H1 (cell line): ENCODE measurements around the gene ZNF92. TPM values are rescaled to one million over a fixed set of nuclear protein-coding genes. Genes with fewer than 3 reads are reported as not detected.

ENCODE experiments used
- CTCF ChIA-PET: fragments of 300-600 bp; sonication (Branson Sonifier 250); formaldehyde crosslinking; loops from one replicate; lab custom pipeline; 2021; ENCODE audit not compliant: partially characterized antibody; lab: Charles Lee
- POLR2A ChIA-PET: fragments of 300-600 bp; sonication (Branson Sonifier 250); formaldehyde crosslinking; loops from one replicate; lab custom pipeline; 2021; ENCODE audit warnings: inconsistent platforms; ENCODE audit not compliant: partially characterized antibody; lab: Charles Lee
- DNase-seq, 2 experiments: peaks; one replicate each; pipeline versions ENCODE4 v3.0.0 to v3.0.0-alpha.2; 2010 to 2022; ENCODE audit warnings: low spot score in 2 of 2, low read depth in 1 of 2, mixed read lengths in 1 of 2
- FAIRE-seq: peaks from 2 replicates; lab custom pipeline; 2011; peaks lifted over from hg19 to GRCh38; lab: Jason Lieb, UNC
- H2AFZ ChIP-seq: 2 replicates; pipeline ENCODE4 v1.8.1; 2012; ENCODE audit warnings: low read length, inconsistent platforms
- H2AK5ac ChIP-seq: 2 replicates; pipeline ENCODE4 v1.6.1; 2013; ENCODE audit warnings: low read depth, low read length
- H2BK120ac ChIP-seq: replicated peaks from 2 replicates; pipeline ENCODE3; 2013; ENCODE audit warnings: low read depth, low read length, inconsistent platforms
- H2BK12ac ChIP-seq: 2 replicates; pipeline ENCODE4 v1.6.1; 2013; ENCODE audit warnings: low read depth, low read length
- H2BK15ac ChIP-seq: 2 replicates; pipeline ENCODE4 v1.6.1; 2013; ENCODE audit warnings: low read length
- H2BK20ac ChIP-seq: 2 replicates; pipeline ENCODE4 v1.6.1; 2013; ENCODE audit warnings: low read length
- H2BK5ac ChIP-seq: 2 replicates; pipeline ENCODE4 v1.6.1; 2013; ENCODE audit warnings: low read depth, low read length
- H3K14ac ChIP-seq: 2 replicates; pipeline ENCODE4 v1.6.1; 2013; ENCODE audit warnings: inconsistent platforms; ENCODE audit not compliant: insufficient read length
- H3K18ac ChIP-seq: 2 replicates; pipeline ENCODE4 v1.6.1; 2013; ENCODE audit warnings: low read length; ENCODE audit errors: extremely low read depth
- H3K23ac ChIP-seq: 2 replicates; pipeline ENCODE4 v1.6.1; 2013; ENCODE audit warnings: inconsistent platforms; ENCODE audit not compliant: insufficient read length
- H3K23me2 ChIP-seq: 2 replicates; pipeline ENCODE4 v1.6.1; 2013; ENCODE audit warnings: low read depth, low read length
- H3K27ac ChIP-seq: 2 replicates; pipeline ENCODE4 v1.6.1; 2011; ENCODE audit warnings: low read depth, low read length, inconsistent platforms
- H3K27me3 ChIP-seq, 4 experiments: replicated peaks in 1 of 4; 1 replicate in 1 of 4; 2 replicates in 3 of 4; pipeline versions ENCODE4 v1.6.1 to v1.8.1; 2011 to 2013; ENCODE audit warnings: low read length in 3 of 4, mild to moderate bottlenecking in 3 of 4, inconsistent platforms in 2 of 4, mixed read lengths in 2 of 4, moderate library complexity in 1 of 4; ENCODE audit not compliant: control insufficient read depth in 3 of 4, insufficient read depth in 3 of 4; ENCODE audit errors: extremely low read depth in 1 of 4
- H3K36me3 ChIP-seq, 4 experiments: 2 replicates each; pipeline versions ENCODE4 v1.6.1 to v1.8.1; 2011 to 2013; ENCODE audit warnings: mild to moderate bottlenecking in 4 of 4, low read length in 3 of 4, moderate library complexity in 2 of 4, control low read depth in 1 of 4, inconsistent platforms in 1 of 4; ENCODE audit not compliant: insufficient read depth in 4 of 4, control insufficient read depth in 2 of 4
- H3K4ac ChIP-seq: replicated peaks from 2 replicates; pipeline ENCODE3; 2013; ENCODE audit warnings: low read length, low read depth, mixed read lengths, inconsistent platforms; ENCODE audit not compliant: insufficient read length
- H3K4me1 ChIP-seq, 4 experiments: replicated peaks in 1 of 4; 1 replicate in 1 of 4; 2 replicates in 3 of 4; pipeline versions ENCODE4 v1.6.1 to v1.8.1; 2011 to 2013; ENCODE audit warnings: low read length in 3 of 4, inconsistent platforms in 2 of 4, mixed read lengths in 1 of 4; ENCODE audit not compliant: insufficient read depth in 4 of 4, control insufficient read depth in 3 of 4
- H3K4me2 ChIP-seq, 2 experiments: 2 replicates each; pipeline versions ENCODE4 v1.6.1 to v1.8.1; 2011 to 2013; ENCODE audit warnings: low read depth in 2 of 2, low read length in 2 of 2, control low read depth in 1 of 2, inconsistent platforms in 1 of 2, mild to moderate bottlenecking in 1 of 2; ENCODE audit not compliant: insufficient read depth in 1 of 2
- H3K4me3 ChIP-seq, 4 experiments: fragments of 200-600, 300-600 bp in 1 of 4; sonication (generic), shearing (Covaris generic), sonication (Bioruptor Twin) in 1 of 4; 2 replicates each; pipeline versions ENCODE4 v1.5.1 to v1.8.1; 2011 to 2016; ENCODE audit warnings: low read length in 4 of 4, low read depth in 3 of 4, control low read depth in 2 of 4, inconsistent platforms in 2 of 4, mild to moderate bottlenecking in 2 of 4, mixed read lengths in 1 of 4, moderate library complexity in 1 of 4; ENCODE audit not compliant: insufficient read depth in 2 of 4; ENCODE audit errors: extremely low read depth in 1 of 4
- H3K56ac ChIP-seq: replicated peaks from 2 replicates; pipeline ENCODE3; 2013; ENCODE audit warnings: low read depth, mild to moderate bottlenecking, mixed read lengths, low read length, inconsistent platforms; ENCODE audit not compliant: insufficient read length
- H3K79me1 ChIP-seq: 2 replicates; pipeline ENCODE4 v1.6.1; 2013; ENCODE audit warnings: low read depth, low read length, control low read depth
- H3K79me2 ChIP-seq, 2 experiments: 2 replicates each; pipeline versions ENCODE4 v1.6.1 to v1.8.1; 2012 to 2013; ENCODE audit warnings: low read length in 2 of 2, mild to moderate bottlenecking in 2 of 2, inconsistent platforms in 1 of 2; ENCODE audit not compliant: insufficient read depth in 2 of 2, control insufficient read depth in 1 of 2
- H3K9ac ChIP-seq, 4 experiments: replicated peaks in 1 of 4; 1 replicate in 1 of 4; 2 replicates in 3 of 4; pipeline versions ENCODE4 v1.6.1 to v1.8.1; 2011 to 2013; ENCODE audit warnings: low read depth in 3 of 4, low read length in 3 of 4, control low read depth in 2 of 4, mild to moderate bottlenecking in 2 of 4, moderate library complexity in 2 of 4, inconsistent platforms in 1 of 4; ENCODE audit errors: extremely low read depth in 1 of 4
- H3K9me3 ChIP-seq, 2 experiments: 2 replicates each; pipeline versions ENCODE4 v1.6.1 to v1.8.1; 2012 to 2013; ENCODE audit warnings: mild to moderate bottlenecking in 2 of 2, moderate library complexity in 2 of 2, control low read depth in 1 of 2, inconsistent platforms in 1 of 2, low read depth in 1 of 2, low read length in 1 of 2, mixed read lengths in 1 of 2; ENCODE audit not compliant: insufficient read depth in 2 of 2
- H4K20me1 ChIP-seq, 2 experiments: replicated peaks in 1 of 2; 2 replicates each; pipeline versions ENCODE3 to v1.8.1; 2011 to 2013; ENCODE audit warnings: inconsistent platforms in 2 of 2, low read length in 2 of 2, mild to moderate bottlenecking in 1 of 2; ENCODE audit not compliant: insufficient read depth in 2 of 2, control insufficient read depth in 1 of 2
- H4K5ac ChIP-seq: 2 replicates; pipeline ENCODE4 v1.6.1; 2013; ENCODE audit warnings: low read length, low read depth, mixed read lengths, inconsistent platforms; ENCODE audit not compliant: insufficient read length
- H4K8ac ChIP-seq: 2 replicates; pipeline ENCODE4 v1.8.0; 2013; ENCODE audit warnings: mild to moderate bottlenecking, moderate library complexity, low read length, inconsistent platforms; ENCODE audit not compliant: insufficient read depth; ENCODE audit errors: extremely low read depth
- H4K91ac ChIP-seq: replicated peaks from 2 replicates; pipeline ENCODE3; 2013; ENCODE audit warnings: low read length, mixed read lengths, inconsistent platforms; ENCODE audit not compliant: insufficient read length
- ASH2L ChIP-seq: fragments of 200-600, 300-600 bp; sonication (generic); IDR thresholded peaks from one replicate; pipeline ENCODE4 v1.7.1; 2017; ENCODE audit warnings: low read length
- BCL11A ChIP-seq, 2 experiments: IDR thresholded peaks; one replicate each; pipeline ENCODE4 v1.6.1; 2011; ENCODE audit warnings: low read depth in 2 of 2, low read length in 2 of 2, mild to moderate bottlenecking in 2 of 2
- CHD1 ChIP-seq: IDR thresholded peaks from 2 replicates; pipeline ENCODE4 v1.6.1; 2012; ENCODE audit warnings: low read depth, low read length, improper control_type of control experiment
- EZH2 ChIP-seq: fragments of 200-600 bp; sonication (generic); IDR thresholded peaks from 2 replicates; pipeline ENCODE4 v1.7.1; 2012; ENCODE audit warnings: low read depth, mild to moderate bottlenecking, moderate library complexity, low read length, inconsistent platforms; ENCODE audit not compliant: severe bottlenecking
- FOSL1 ChIP-seq: IDR thresholded peaks from 2 replicates; pipeline ENCODE4 v1.6.1; 2011; ENCODE audit warnings: mild to moderate bottlenecking, low read depth, low read length, moderate library complexity; ENCODE audit not compliant: insufficient read depth
- HDAC2 ChIP-seq, 2 experiments: fragments of 300-600 bp in 1 of 2; sonication (generic) in 1 of 2; IDR thresholded peaks; 2 replicates each; pipeline ENCODE4 v1.6.1; 2011 to 2012; ENCODE audit warnings: low read depth in 2 of 2, low read length in 2 of 2, mild to moderate bottlenecking in 2 of 2, moderate library complexity in 2 of 2, borderline replicate concordance in 1 of 2, inconsistent platforms in 1 of 2
- JUND ChIP-seq: IDR thresholded peaks from 2 replicates; pipeline ENCODE4 v1.6.1; 2011; ENCODE audit warnings: mild to moderate bottlenecking, improper control_type of control experiment, low read length
- KDM4A ChIP-seq: IDR thresholded peaks from one replicate; pipeline ENCODE4 v1.7.1; 2012; ENCODE audit warnings: low read depth, mild to moderate bottlenecking, moderate library complexity, low read length, inconsistent platforms; ENCODE audit not compliant: severe bottlenecking
- MAFK ChIP-seq: IDR thresholded peaks from 2 replicates; pipeline ENCODE4 v1.6.1; 2012; ENCODE audit warnings: low read depth, mild to moderate bottlenecking, improper control_type of control experiment, low read length
- NANOG ChIP-seq: IDR thresholded peaks from 2 replicates; pipeline ENCODE4 v1.6.1; 2011; ENCODE audit warnings: low read length, low read depth, mild to moderate bottlenecking, inconsistent platforms; ENCODE audit not compliant: insufficient read depth, poor library complexity, severe bottlenecking
- SAP30 ChIP-seq: fragments of 300-600 bp; sonication (generic); IDR thresholded peaks from 2 replicates; pipeline ENCODE4 v1.7.1; 2012; ENCODE audit warnings: low read length, moderate library complexity, mild to moderate bottlenecking, inconsistent platforms; ENCODE audit not compliant: insufficient read depth, insufficient replicate concordance
- SIX5 ChIP-seq: IDR thresholded peaks from 2 replicates; pipeline ENCODE4 v1.6.1; 2011; ENCODE audit warnings: mild to moderate bottlenecking, low read depth, low read length
- TAF7 ChIP-seq: optimal IDR thresholded peaks from 2 replicates; pipeline ENCODE3; 2011; ENCODE audit warnings: low read depth, mild to moderate bottlenecking, inconsistent platforms, low read length, moderate library complexity, borderline replicate concordance
- YY1 ChIP-seq: IDR thresholded peaks from 2 replicates; pipeline ENCODE4 v1.6.1; 2011; ENCODE audit warnings: low read depth, mild to moderate bottlenecking, low read length
- WGBS, 2 experiments: shearing (Covaris generic) in 1 of 2; methylation state at CpG; one replicate each; pipeline versions ENCODE4 v1.1.6 to v1.1.7; 2013 to 2015; ENCODE audit warnings: low lambda C conversion rate in 2 of 2, mixed read lengths in 2 of 2, inconsistent platforms in 1 of 2, low coverage in 1 of 2, missing lambda C conversion rate in 1 of 2; ENCODE audit not compliant: insufficient replicate concordance in 2 of 2, insufficient coverage in 1 of 2, insufficient read length in 1 of 2; ENCODE audit errors: extremely low coverage in 1 of 2, missing lambda C conversion rate in 1 of 2; 5-methylcytosine and 5-hydroxymethylcytosine counted together
- polyA plus RNA-seq, 7 experiments: library from polyadenylated mRNA; depleted of rRNA in 3 of 7; stranded (reverse) in 5 of 7; unstranded in 2 of 7; fragments of >200 nt in 5 of 7; fragments of 200-250 nt in 2 of 7; gene quantifications; 1 replicate in 5 of 7; 2 replicates in 1 of 7; 4 replicates in 1 of 7; pipeline versions ENCODE4 v1.2.1 to v1.2.3, GENCODE V29; 2011 to 2013; ENCODE audit warnings: missing spikeins in 2 of 7, mixed read lengths in 2 of 7
- total RNA-seq: library from RNA; stranded (reverse); fragmentation: NEBNext Ultra II Directional; extraction: Animal tissue kit (Norgen Biotek cat#: 25700); gene quantifications from 2 replicates; pipeline ENCODE4 v1.2.1, GENCODE V29; 2021
- TF ChIP-seq, protein P1 (sequence below): IDR thresholded peaks from 2 replicates; pipeline ENCODE4 v1.6.1; 2012; ENCODE audit warnings: inconsistent platforms

ZNF92 gene
- total and polyA plus RNA-seq, 2 of the 8 experiments (the other 6 are each of a cell fraction or from before 2014, with no cell fraction given) = 2.8 to 39.8 TPM

DNA sequence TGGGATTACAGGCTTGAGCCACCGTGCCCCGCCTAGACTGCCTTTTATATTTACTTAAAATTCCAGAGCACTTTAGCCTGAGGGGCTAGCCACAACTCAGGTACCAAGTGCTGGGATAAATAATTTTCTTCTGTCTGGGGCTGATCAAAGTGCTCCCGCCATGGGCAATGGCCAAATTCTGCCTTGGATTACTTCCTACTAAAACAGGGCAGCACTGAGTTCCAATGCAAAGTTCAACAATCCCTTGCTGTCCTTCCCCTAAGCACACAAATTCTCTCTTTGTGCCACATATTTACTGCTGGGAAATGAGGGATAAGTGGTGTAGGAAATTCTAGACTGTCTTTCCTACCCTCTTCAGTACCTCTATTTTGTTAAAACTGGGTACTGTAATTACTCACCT lies 34.4 kb upstream of the ZNF92 start:
- no peak overlapping the region for H3K9ac ChIP-seq
- H2AFZ ChIP-seq = no peak overlapping the region
- H3K27me3 ChIP-seq = no peaks in the 10 kb centered on the region
- no peak overlapping the region for H2BK5ac ChIP-seq
- WGBS, 2 experiments = 84% methylated on average over 3 of the region's 3 CpGs; no CpG with 5 or more reads in 1 of the 2 experiments
- no peak overlapping the region for H3K4me2 ChIP-seq
- H3K4ac ChIP-seq = no peak overlapping the region
- H2AK5ac ChIP-seq = no peak overlapping the region
- H4K20me1 ChIP-seq = no peaks in the 10 kb centered on the region
- H2BK12ac ChIP-seq = no peak overlapping the region
- CTCF ChIA-PET = no interaction called here
- no peak overlapping the region for H2BK15ac ChIP-seq
- no peaks in the 10 kb centered on the region for H3K9me3 ChIP-seq
- no peak overlapping the region for H2BK120ac ChIP-seq
- H3K36me3 ChIP-seq = no peaks in the 10 kb centered on the region
- H2BK20ac ChIP-seq = no peak overlapping the region
- H4K5ac ChIP-seq = no peak overlapping the region
- no peak overlapping the region for H3K14ac ChIP-seq
- no peak overlapping the region for H4K91ac ChIP-seq
- H3K18ac ChIP-seq = no peak overlapping the region
- H3K4me3 ChIP-seq = no peak overlapping the region
- POLR2A ChIA-PET = no interaction called here
- H3K4me1 ChIP-seq = no peaks in the 10 kb centered on the region
- no peak overlapping the region for H3K27ac ChIP-seq
- no peaks in the 10 kb centered on the region for H3K23me2 ChIP-seq
- H3K56ac ChIP-seq = no peak overlapping the region
- FAIRE-seq (no peak), DNase-seq (no peak)
- H3K79me2 ChIP-seq = no peaks in the 10 kb centered on the region
- H3K23ac ChIP-seq = no peak overlapping the region
- H4K8ac ChIP-seq = no peak overlapping the region
- no peaks in the 10 kb centered on the region for H3K79me1 ChIP-seq
- TF ChIP-seq SIX5 = no peak
- TF ChIP-seq SAP30 = no peak
- TF ChIP-seq JUND = no peak
- no peak for TF ChIP-seq NANOG
- TF ChIP-seq EZH2 = no peak
- TF ChIP-seq FOSL1 = no peak
- no peak for TF ChIP-seq HDAC2 (IDR thresholded peaks at IDR 0.05; ENCODE audit: borderline replicate concordance in 1 of 2, low read depth in 2 of 2, low read length in 2 of 2)
- TF ChIP-seq YY1 = no peak
- TF ChIP-seq CHD1 = no peak
- no peak for TF ChIP-seq BCL11A (IDR thresholded peaks at IDR 0.05; ENCODE audit: low read depth in 2 of 2, low read length in 2 of 2)
- TF ChIP-seq MAFK = no peak
- no peak for TF ChIP-seq TAF7
- TF ChIP-seq, protein P1, sequence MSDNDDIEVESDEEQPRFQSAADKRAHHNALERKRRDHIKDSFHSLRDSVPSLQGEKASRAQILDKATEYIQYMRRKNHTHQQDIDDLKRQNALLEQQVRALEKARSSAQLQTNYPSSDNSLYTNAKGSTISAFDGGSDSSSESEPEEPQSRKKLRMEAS = no peak
- TF ChIP-seq KDM4A = no peak
- TF ChIP-seq ASH2L = no peak
